ENCODE measurements around the gene ZACN. TPM values are rescaled to one million over a fixed set of nuclear protein-coding genes. Genes with fewer than 3 reads are reported as not detected.
"Not testable (repeated sequence)": the region's sequence is repeated elsewhere in the genome, so short reads cannot be mapped to it uniquely, and the experiment has no call there.

ZACN gene
- not detected for total RNA-seq

DNA sequence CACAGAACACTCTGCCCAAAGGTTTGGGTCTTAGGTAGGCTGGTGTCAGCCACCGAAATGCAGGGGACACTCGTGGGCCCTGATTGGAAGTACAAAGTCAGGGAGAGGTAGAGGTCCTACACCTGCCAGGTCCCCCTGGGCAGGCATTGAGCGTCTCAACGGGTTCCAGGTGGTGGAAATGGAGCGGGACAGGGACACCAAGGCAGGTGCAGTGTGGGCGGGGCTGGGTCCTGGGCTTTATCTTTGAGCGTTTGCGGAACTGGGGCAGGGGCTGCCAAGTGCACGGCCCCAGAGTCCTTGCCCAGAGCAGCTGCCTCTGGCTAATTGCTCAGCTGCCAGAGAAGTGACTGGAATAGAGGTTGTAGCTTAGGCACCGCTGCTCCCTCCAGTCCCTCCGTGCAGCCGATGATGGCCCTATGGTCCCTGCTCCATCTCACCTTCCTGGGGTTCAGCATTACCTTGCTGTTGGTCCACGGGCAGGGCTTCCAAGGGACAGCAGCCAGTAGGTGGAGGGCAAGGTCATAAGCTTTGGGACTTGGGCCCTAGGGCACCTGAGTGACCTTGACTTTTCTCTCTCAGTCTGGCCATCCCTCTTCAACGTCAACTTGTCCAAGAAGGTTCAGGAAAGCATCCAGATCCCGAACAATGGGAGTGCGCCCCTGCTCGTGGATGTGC is at the start of gene ZACN:
Gene ZACN, plus strand, starts transcription at position 323 of the 675 bp plus-strand sequence. Its CDS starts 83 bp downstream, at position 406.
- ATAC-seq (no peak), DNase-seq (ENCODE audit: low spot score) (no peak)

DNA sequence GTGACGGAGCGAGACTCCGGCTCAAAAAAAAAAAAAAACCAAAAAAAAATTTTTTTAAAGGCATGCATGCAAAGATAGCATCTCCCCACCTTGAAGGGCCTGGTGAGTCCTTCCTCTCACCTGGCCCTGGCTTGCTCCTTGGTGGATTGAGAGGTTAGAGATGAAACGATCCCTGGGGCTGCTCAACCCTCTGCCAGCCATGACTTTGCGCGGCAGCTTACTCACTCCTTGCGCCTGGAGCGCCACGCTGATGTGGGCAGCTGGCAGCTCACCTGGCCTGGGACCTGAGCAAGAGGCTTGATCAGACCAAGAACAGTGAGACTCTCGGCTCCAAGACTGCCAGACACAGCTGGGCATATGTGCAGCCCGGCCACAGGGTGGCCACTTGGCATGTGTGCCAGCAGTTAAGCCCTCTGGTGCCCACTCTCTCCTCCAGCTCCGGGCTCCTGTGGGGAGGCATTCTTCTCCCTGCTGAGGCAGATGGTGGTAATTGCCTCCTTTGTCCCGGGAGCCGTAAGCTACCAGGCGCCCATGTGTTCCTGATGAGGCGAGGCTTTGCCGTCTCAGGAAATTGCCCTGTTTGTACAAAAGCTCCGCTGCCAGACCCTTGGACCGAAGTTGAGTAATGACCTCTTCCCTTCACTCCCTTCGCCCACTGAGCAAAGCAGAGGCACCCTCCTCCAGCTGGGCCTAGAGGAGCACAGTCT is 46.8 kb upstream of the ZACN start:
- DNase-seq (ENCODE audit: low spot score) (no peak), ATAC-seq (peak; percentile 7)

DNA sequence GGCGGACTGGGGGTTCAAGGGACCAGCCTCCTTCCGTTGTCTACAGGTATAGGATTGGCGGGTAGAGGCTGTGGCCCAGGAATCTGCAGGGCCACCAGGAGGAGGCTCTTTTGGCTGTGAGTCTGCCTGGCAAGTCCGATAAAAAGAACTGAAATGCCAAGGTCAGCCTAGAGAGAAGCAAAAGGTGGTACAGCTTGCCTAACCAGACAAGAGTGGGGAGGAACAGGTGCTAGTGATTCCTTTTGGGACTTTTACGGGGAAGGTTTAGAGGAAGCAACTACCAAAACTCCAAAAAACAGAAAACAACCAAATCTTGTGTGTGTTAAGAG is 46.2 kb upstream of the ZACN start:
- DNase-seq (ENCODE audit: low spot score) = no peak
- ATAC-seq = no peak

DNA sequence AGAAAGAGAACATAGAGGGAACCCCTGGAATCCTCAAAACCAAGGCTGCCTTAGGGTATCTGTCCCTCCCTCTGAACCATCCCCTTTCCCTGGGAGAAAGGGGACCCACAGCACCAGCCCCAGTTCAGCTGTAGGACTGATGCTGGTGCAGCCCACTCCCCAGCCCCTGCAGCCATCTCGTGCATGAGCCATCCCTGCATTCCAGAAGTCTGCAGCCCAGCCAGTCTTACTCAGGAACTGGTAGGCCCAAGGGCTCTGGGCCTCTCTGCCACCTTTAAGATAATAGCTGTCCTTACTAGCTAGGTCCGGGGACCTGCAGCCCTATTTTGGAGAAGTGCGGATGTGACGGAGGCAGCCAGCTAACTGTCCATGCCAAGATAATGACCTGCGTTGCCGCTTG is 45.8 kb upstream of the ZACN start:
- no peak for DNase-seq (ENCODE audit: low spot score)
- no peak for ATAC-seq

DNA sequence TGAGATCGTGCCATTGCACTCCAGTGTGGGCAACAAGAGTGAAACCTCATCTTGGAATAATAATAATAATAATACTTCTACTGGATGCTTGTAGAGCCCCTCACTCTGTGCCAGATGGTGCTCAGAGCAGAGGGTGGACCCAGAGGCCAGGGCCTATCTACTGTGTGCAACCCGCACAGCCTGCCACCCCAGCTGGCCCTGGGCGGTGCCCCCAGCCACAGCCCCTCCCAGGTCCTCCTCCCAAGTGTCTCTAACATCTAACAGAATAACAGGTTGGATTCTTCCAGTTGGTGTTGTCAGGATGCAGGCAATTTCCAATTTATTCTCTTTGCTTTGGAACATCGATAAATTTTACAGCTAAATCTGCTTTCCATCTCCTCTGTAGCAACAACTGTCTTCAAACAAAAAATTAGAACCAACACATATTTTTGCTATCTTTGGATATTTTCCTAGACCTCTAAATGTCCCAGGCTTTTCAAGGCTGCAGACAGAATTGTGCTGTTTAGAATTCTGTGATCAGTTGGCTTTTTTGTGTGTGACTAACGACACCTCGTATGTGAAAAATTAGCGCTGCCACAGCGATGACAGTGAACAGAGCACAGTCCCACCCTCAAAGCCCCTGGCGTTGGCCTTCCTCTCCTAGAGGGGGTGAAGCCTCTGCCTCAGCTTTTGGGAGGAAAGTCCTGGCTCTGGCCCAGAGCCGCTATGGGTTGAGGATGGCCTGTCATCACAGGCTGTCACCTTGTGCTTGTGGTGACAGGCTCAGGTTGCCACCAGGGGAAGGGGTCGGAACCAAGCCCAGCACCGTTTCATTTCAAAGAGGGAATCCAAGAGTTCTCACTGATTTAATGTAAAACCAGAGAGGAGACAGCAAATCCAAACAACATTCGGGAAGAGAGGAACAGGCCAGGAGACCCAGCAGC is 44.3 kb upstream of the ZACN start:
- no peak for DNase-seq (ENCODE audit: low spot score)
- ATAC-seq = no peak

DNA sequence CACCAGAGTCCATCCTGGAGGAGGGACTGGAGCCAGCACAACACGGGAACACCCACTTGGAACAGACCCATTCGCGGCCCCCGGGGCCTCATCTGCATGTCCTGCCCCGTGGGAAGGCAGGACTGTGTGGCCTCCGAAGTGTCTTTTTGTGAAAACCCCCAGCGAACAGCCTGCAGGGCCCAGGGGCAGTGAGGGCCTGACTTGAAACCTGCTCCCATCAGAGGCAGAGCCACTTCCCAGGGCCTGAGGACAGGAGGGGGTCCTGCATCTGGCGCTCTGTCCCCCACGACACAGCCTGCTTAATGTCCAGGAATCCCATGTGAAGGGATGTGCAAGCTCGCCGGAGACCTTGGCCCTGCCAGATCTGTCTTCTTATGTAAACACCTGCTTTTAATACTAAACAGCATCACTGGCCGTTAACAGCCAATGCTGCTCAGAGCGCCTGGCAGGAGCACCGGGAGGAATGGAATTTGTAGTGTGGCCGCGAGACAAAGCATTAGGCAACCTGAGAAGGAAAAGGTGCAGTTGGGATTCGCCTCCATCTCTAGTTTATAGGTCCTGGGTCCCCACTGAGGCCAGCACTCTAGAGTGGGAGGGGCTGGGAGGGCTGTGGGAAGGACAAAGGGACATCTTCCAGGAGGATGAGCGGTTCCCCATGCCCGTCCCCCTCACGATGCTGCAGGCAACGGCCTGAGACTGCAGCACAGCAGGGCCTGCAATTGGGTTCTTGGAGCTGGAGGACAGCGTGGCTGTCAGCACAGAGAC is 42.3 kb upstream of the ZACN start:
- ATAC-seq (peak; percentile 81), DNase-seq (ENCODE audit: low spot score) (no peak)

DNA sequence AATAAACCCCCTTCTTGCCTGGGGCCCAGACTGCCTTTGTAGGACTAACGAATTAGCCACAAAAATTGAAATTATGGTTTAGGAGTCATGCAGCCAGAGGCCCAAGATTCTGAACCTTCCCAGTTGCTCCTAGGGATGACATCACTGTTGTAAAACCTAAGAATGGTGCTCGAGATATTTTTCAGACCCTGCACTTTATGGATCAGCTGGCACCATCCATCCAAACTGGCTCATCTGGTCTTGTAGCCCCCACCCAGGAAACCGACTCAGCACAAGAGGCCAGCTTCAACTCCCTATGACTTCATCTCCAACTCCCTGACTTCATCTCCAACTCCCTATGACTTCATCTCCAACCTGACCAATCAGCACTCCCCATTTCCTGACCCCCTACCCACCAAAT is 40.9 kb upstream of the ZACN start:
- no peak for ATAC-seq
- DNase-seq (ENCODE audit: low spot score) = no peak

DNA sequence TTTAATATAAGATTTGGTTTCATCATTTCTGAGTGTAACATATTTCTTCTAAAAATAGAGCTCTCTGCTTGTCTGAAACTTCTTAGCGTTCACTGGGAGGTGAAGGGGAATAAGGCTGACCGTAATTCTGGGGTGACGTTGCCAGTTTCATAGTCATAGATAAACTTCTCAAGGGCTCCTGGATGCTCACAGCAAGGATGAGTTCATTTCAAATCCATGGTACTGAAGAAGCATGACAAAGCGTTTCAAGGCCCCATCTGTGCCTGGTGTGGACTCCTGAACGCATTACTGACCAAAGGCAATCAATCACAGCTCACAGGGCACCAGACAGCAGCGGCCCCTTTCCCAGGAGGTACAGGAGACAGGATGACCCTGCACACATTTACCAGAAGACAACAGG is 39.9 kb upstream of the ZACN start:
- no peak for ATAC-seq
- DNase-seq (ENCODE audit: low spot score) = no peak

DNA sequence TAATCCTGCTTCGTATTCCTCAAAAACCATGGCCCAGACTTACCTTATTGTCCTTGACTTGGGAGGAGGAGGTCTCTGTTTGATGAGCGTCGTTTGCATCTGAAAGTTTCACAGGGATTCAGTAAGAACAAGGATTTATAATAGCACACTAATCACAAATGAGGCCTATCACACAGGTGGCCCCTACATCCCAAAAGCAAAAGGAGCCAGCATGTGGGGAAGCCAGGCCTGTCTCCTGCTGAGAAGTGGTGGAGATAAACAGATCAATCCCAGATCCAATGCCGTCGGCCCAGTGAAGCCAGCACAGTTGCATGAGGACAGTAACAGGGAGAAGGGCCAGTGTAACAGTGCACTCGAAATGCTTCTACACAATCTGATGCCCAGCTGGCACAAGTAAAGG is 38.6 kb upstream of the ZACN start:
- DNase-seq (ENCODE audit: low spot score) (no peak), ATAC-seq (no peak)

DNA sequence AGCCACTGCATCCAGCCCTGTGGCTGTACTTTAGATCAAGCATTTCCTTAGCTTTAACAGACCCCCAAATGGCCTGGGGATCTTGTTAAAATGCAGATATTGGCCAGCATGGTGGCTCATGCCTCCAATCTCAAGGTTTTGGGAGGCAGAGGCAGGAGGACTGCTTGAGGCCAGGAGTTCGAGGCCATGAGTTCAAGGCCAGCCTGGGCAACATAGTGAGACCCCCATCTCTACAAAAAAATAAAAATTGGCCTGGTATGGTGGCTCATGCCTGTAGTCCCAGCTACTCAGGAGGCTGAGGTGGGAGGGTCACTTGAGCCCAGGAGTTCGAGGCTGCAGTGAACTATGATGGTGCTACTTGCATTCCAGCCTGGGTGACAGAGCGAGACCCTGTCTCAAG is 36.1 kb upstream of the ZACN start:
- not testable (repeated sequence) for DNase-seq (ENCODE audit: low spot score); ATAC-seq

DNA sequence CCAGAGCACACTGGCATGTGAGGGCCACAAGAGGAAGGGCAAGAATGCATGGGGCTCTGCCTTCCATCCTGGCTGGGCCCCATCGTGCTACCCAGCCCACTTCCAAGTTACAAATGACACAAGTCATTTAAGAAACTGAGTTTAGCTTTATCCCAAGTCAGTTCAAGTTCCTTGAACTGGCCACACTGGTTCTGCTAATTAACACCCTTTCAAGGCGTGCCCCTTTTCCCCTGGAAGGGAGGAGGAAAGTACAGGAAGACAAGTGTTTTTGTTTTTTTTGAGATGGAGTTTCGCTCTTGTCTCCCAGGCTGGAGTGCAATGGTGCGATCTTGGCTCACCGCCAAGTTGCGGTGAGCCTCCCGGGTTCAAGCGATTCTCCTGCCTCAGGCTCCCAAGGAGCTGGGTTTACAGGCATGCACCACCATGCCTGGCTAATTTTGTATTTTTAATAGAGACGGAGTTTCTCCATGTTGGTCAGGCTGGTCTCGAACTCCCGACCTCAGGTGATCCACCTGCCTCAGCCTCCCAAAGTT is 34.4 kb upstream of the ZACN start:
- not testable (repeated sequence) for DNase-seq (ENCODE audit: low spot score); ATAC-seq

DNA sequence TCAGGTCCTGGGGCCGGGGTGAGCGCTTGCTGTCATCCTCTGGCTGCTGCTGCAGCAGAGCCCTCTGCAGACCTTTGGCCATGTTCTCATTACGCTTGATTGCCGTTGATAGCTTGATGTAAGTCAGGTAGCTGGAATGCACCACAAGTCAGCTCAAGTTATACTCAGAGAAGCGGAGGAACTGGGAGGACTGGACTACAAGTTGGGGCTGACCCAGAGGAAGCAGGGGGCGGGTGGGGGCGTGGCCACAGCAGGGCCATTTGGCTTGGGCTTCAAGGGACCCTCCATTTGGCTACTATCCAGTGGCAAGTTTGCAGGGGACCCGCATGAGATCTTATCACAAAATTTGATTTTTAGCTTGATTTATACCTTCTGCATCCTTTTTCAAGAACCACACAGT is 32.9 kb upstream of the ZACN start:
- no peak for DNase-seq (ENCODE audit: low spot score)
- ATAC-seq = no peak

DNA sequence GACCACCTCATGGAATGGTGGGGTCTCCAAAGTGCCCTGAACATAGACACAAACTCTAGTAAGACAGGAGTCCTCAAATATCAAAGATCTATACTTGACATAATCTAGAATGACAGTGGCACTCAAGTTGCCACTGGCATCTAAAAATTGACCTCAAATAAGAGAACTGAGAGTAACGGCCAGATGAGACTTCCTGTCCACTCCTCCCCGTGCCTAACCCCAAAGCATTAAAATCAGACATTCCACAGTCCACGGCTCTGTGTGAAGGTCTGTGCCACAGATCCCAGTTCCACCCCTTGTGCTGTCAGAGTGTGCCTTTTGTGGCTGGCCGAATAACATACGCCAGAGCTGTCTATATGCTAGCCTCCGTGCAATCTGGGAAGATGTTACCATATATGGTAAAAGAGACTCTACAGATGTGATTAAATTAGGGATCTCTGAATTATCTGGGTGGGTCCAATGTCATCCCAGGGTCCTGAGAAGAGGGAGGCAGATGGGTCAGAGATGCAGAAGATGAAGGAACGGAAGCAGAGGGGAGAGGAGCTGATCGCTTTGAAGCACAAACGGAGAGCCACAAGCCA is 30.9 kb upstream of the ZACN start:
- DNase-seq (ENCODE audit: low spot score) = no peak
- no peak for ATAC-seq

DNA sequence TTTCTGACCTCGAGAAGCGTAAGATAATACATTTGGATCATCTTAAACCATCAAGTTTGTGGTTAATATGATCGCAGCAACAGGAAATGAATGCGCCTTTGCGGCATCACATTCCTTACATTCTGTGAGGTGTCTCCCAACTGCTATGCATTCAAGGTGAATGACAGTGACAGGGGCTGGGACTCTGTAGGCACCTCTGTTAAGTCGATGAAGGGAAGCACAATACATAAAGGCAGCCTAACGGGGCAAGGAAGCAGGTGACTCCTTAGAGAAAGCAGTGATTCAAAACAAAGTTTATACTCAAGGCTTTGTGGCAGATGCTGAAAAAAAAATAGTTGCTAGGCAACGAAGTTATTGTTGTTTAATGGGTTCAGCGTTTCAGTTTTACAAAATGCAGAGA is 30.3 kb upstream of the ZACN start:
- ATAC-seq (no peak), DNase-seq (ENCODE audit: low spot score) (no peak)

DNA sequence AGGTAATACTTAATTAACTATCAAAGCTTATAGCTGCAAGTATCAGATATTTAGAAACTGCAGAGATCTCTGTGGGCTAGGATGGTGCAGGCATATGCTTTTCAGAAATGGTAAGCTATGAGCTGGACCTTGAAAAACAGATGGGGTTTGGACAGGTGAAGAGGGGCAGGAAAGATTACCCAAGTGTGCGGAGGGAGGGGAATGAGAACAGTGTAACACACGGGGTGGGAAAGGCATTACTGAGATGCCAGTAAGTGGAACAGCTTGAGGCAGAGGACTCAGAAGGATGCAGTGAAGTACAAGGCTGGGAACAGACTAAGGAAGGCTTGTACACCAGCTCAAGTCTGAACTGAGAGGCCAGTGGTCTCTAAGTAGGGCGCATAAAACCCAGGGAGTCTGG is 29.7 kb upstream of the ZACN start:
- DNase-seq (ENCODE audit: low spot score) (no peak), ATAC-seq (no peak)

DNA sequence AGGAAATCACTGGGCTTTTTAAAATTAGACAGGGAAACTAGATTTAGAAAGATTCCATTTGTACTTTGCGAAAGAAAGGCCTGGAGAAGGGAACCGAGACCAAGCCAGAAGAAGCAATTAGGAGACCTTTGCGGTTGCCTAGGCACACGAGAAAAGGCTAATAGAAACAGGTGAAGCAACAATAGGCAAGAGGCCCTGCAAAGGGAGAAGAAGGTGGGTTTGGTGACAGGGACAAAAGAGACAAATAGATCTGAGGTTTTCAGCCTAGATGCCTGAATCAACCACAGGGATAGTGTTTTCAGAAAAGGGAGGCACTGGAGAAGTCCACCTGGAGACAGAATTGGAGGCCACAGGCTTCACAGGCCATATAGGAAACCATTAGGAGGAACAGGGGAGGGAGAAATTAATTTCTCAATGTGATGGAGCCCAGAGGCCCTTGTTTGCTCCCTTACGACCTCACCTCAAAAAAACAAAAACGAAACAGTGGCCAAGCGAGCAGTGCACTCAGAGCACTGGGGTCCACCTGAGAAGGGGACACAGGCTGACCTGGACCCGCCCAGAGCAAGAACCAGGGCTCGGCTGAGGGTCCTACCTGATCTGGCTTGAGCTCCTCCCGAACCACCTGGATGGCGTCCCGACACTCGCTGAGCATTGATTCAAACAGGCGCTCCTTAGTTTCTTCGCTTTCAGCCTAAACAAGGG is 29.0 kb upstream of the ZACN start:
- no peak for ATAC-seq
- DNase-seq (ENCODE audit: low spot score) = no peak

DNA sequence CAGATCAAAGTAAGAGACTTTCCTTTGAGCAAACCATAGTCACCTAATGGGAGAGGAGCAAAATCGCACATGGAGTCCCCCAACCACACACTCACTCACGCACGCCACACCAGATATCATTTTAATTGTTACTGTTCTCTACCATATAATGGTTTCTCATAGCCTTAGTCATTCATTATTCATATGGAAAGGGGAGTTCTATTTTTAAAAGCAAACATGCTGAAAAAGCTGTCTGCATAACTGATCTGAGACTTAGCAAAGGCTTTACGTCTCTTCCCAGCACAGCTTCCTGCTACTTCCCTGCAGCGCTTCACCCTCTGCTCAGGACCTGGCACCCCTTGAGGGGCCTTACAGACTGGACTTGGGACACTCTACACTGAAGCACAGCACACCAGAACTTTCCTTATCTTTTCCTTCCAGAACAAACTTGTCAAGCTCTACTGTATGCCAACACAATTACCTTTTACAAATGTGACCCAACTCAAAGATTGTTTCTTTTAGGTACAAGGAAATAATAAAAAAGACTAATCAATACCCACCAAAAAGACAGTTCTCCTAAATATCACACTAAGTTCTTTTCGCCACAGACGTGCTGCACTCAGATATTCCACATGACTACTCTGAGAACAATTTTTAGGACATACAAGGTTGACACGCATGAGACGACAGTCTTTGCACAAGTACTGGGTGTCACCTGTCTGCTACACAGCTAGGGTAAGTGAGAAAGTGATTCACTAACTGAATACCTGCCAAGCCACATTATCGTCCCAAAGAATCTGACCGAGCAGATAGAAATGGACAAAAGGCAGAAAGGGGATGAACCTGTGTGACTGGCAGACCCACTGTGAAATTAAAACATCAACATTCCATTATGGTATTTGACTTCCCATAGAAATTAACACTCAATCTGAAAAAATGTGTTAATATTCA is 28.2 kb upstream of the ZACN start:
- DNase-seq (ENCODE audit: low spot score) (no peak), ATAC-seq (no peak)

DNA sequence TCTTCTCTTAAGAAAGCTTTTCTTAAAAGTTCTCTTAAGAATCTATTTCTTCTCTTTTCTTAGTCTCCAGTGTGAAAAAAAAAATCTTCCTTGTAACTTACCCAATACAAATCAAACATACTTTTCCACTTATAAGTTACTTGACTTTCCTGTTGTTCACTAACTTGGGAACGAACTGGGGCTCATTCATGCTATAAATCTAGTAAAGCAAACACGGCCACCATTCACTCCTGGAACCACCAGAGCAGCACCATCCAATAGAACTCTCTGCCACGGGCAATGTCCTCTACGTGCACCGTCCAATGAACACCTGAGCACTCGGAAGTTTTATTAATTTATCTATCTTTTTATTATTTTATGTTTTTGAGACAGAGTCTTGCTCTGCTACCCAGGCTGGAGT is 27.4 kb upstream of the ZACN start:
- no peak for DNase-seq (ENCODE audit: low spot score)
- ATAC-seq = no peak

All from left lobe of liver (tissue), 2 donors.